RWPE1 (cell line): ENCODE results near the gene MACO1.
"Not testable (repeated sequence)": the region's sequence is repeated elsewhere in the genome, so short reads cannot be mapped to it uniquely, and the experiment has no call there.

Experiments used
- CTCF ChIA-PET: fragments of 350-600 bp; sonication (Branson Sonifier 250); formaldehyde crosslinking; extraction: SDS; loops from one replicate; lab custom pipeline; 2021; lab: Yijun Ruan, JAX
- POLR2A ChIA-PET: fragments of 400-600 bp; formaldehyde crosslinking; extraction: SDS; loops from one replicate; lab custom pipeline; 2020; ENCODE audit warnings: antibody characterized with exemption; ENCODE audit not compliant: low non-redundant PET; lab: Yijun Ruan, JAX
- DNase-seq: peaks from one replicate; pipeline ENCODE4 v3.0.0; 2012; ENCODE audit warnings: low spot score
- H3K27ac ChIP-seq: fragments of 450-650 bp; 2 replicates; pipeline ENCODE4 v1.5.1; 2017
- CTCF ChIP-seq: fragments of 450-650 bp; conservative IDR thresholded peaks from 2 replicates; pipeline ENCODE4 v1.5.1; 2017; ENCODE audit warnings: low read depth, mild to moderate bottlenecking

Gene MACO1

GRCh38 chr1:25458541-25459298 lies 28.0 kb downstream of the MACO1 start:
- CTCF ChIA-PET: no interaction called here
- H3K27ac ChIP-seq: no peak overlapping the region
- TF ChIP-seq CTCF: no peak
- no peak for DNase-seq
- POLR2A ChIA-PET: no interaction called here

- TF ChIP-seq CTCF: no peak
- H3K27ac ChIP-seq: no peak overlapping the region
- ChIA-PET POLR2A (no interaction called here), CTCF (interaction anchor here (0.6 kb wide), 1 partner anchor 132 kb away, joined by 3 read pairs; no protein-coding TSS in a partner anchor)
- DNase-seq: no peak
Observed at GRCh38 chr1:25460020-25460419, 29.3 kb downstream of the MACO1 start.

GRCh38 chr1:25460816-25461215 lies 30.1 kb downstream of the MACO1 start:
- CTCF ChIA-PET, DNase-seq, POLR2A ChIA-PET, H3K27ac ChIP-seq: not testable (repeated sequence)

- no peak for DNase-seq
- ChIA-PET POLR2A (no interaction called here), CTCF (no interaction called here)
- H3K27ac ChIP-seq: no peak overlapping the region
- TF ChIP-seq CTCF: no peak
Observed at GRCh38 chr1:25461849-25462248, 31.2 kb downstream of the MACO1 start.

- no peak overlapping the region for H3K27ac ChIP-seq
- ChIA-PET CTCF (interaction anchor here (0.6 kb wide), 1 partner anchor 56 kb away, joined by 3 read pairs; no protein-coding TSS in a partner anchor), POLR2A (no interaction called here)
- no peak for DNase-seq
- no peak for TF ChIP-seq CTCF
Observed at GRCh38 chr1:25462732-25463131, 32.0 kb downstream of the MACO1 start.

GRCh38 chr1:25467193-25467592 lies 36.5 kb downstream of the MACO1 start:
- CTCF ChIA-PET: interaction anchor here (0.7 to 1.2 kb wide), 2 partner anchors 16 to 20 kb away, joined by 3 read pairs; no protein-coding TSS in a partner anchor

More at GRCh38 chr1:25467193-25467592, 36.5 kb downstream of the MACO1 start:
- TF ChIP-seq CTCF: no peak
- POLR2A ChIA-PET: no interaction called here
- no peak overlapping the region for H3K27ac ChIP-seq
- DNase-seq: no peak
